ENCODE data around the gene TNS4.

GRCh38 chr17:40484973-40485530 lies 16.4 kb downstream of the TNS4 start:
- TF ChIP-seq POLR2AphosphoS5 (IDR thresholded peaks at IDR 0.05) = no peak
- TF ChIP-seq, protein P1, sequence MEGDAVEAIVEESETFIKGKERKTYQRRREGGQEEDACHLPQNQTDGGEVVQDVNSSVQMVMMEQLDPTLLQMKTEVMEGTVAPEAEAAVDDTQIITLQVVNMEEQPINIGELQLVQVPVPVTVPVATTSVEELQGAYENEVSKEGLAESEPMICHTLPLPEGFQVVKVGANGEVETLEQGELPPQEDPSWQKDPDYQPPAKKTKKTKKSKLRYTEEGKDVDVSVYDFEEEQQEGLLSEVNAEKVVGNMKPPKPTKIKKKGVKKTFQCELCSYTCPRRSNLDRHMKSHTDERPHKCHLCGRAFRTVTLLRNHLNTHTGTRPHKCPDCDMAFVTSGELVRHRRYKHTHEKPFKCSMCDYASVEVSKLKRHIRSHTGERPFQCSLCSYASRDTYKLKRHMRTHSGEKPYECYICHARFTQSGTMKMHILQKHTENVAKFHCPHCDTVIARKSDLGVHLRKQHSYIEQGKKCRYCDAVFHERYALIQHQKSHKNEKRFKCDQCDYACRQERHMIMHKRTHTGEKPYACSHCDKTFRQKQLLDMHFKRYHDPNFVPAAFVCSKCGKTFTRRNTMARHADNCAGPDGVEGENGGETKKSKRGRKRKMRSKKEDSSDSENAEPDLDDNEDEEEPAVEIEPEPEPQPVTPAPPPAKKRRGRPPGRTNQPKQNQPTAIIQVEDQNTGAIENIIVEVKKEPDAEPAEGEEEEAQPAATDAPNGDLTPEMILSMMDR (IDR thresholded peaks at IDR 0.05) = no peak

All from suprapubic skin (tissue), 3 donors.